PFSK-1 (cell line): ENCODE data around the gene ANXA3.

ENCODE experiments used
- FOXP2 ChIP-seq: optimal IDR thresholded peaks from 2 replicates; pipeline ENCODE3; 2011; ENCODE audit warnings: borderline replicate concordance, control low read depth, inconsistent platforms; ENCODE audit not compliant: insufficient read depth; ENCODE audit errors: extremely low read length, extremely low read depth
- POLR2AphosphoS5 ChIP-seq: IDR thresholded peaks from 2 replicates; pipeline ENCODE4 v1.6.1; 2012; ENCODE audit warnings: low read depth, mild to moderate bottlenecking, control low read depth, low read length, moderate library complexity
- SIN3A ChIP-seq: IDR thresholded peaks from 2 replicates; pipeline ENCODE4 v1.6.1; 2012; ENCODE audit warnings: mild to moderate bottlenecking, low read length, moderate library complexity, borderline replicate concordance; ENCODE audit not compliant: insufficient read depth
- TAF1 ChIP-seq: IDR thresholded peaks from 2 replicates; pipeline ENCODE4 v1.6.1; 2012; ENCODE audit warnings: low read length, control low read depth, borderline replicate concordance; ENCODE audit not compliant: insufficient read depth
- TF ChIP-seq, protein P1 (sequence below), 2 experiments: IDR thresholded peaks; 2 replicates each; pipeline versions ENCODE4 v1.6.1 to v1.8.0; 2011 to 2012; ENCODE audit warnings: low read depth in 2 of 2, low read length in 2 of 2, control low read depth in 1 of 2, inconsistent platforms in 1 of 2, mild to moderate bottlenecking in 1 of 2, moderate library complexity in 1 of 2; ENCODE audit not compliant: insufficient read depth in 1 of 2

DNA sequence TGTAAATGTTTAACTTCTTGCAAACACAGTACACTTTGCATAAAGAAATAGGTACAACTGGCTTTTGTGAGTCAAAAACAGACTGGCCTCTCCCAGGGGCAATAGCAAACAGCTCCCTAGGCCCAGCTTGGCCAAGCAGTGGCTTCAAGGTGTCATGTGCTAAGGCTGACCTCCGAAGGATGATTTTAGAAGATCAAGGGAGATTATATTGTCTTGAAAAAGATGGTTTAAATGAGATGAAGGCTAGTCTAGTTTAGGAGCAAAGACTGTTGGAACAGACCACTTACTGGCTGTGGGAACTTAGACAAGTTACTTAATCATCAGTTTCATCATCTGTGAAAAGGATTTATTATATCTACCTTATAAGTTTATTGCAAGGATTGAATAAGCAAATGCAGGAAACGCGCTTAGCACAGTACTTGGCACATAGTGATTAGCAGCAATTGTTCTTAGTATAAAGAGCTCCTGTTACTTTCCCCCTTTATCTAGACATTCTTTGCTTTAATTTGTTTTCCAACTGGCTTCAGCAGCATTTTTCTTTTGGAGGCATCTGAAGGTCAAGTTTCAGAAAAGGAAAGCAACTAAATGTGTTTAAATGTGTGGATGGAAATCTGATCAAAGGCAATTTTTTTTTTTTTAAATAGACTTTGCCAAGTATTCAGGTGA, 17.2 kb downstream of the ANXA3 start:
- TF ChIP-seq POLR2AphosphoS5 (no peak), SIN3A (no peak), TAF1 (no peak), FOXP2 (no peak)
- TF ChIP-seq, protein P1, sequence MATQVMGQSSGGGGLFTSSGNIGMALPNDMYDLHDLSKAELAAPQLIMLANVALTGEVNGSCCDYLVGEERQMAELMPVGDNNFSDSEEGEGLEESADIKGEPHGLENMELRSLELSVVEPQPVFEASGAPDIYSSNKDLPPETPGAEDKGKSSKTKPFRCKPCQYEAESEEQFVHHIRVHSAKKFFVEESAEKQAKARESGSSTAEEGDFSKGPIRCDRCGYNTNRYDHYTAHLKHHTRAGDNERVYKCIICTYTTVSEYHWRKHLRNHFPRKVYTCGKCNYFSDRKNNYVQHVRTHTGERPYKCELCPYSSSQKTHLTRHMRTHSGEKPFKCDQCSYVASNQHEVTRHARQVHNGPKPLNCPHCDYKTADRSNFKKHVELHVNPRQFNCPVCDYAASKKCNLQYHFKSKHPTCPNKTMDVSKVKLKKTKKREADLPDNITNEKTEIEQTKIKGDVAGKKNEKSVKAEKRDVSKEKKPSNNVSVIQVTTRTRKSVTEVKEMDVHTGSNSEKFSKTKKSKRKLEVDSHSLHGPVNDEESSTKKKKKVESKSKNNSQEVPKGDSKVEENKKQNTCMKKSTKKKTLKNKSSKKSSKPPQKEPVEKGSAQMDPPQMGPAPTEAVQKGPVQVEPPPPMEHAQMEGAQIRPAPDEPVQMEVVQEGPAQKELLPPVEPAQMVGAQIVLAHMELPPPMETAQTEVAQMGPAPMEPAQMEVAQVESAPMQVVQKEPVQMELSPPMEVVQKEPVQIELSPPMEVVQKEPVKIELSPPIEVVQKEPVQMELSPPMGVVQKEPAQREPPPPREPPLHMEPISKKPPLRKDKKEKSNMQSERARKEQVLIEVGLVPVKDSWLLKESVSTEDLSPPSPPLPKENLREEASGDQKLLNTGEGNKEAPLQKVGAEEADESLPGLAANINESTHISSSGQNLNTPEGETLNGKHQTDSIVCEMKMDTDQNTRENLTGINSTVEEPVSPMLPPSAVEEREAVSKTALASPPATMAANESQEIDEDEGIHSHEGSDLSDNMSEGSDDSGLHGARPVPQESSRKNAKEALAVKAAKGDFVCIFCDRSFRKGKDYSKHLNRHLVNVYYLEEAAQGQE (IDR thresholded peaks at IDR 0.05; ENCODE audit: insufficient read depth in 1 of 2, low read depth in 2 of 2, low read length in 2 of 2) = no peak
